ENCODE measurements around the gene ZFYVE28.

ZFYVE28 gene

DNA sequence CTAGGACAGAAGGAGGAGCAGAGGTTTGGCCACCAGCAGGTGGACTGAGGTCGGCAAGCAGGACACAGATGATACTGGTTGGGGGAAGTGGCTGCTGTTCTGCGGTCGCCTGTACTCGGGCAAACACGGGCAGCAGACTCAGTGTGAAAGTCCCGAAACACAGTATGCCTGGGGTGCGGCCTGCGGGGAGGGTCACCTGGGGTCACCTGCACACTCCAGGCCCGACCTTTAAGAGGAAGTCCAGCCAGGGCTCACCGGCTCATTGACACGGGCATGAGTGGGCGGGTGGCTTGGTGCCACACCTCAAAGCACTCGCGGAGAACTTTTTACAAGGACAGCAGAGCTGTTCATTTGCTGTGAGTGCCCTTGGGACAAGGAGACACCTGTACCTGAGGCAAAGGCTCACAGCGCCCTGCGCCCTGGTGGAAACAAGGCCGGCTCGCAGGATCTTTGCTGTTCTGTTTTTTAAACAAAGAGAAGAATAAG is 85.0 kb downstream of the ZFYVE28 start:
- no peak for DNase-seq (ENCODE audit: low read depth in 2 of 2)

DNA sequence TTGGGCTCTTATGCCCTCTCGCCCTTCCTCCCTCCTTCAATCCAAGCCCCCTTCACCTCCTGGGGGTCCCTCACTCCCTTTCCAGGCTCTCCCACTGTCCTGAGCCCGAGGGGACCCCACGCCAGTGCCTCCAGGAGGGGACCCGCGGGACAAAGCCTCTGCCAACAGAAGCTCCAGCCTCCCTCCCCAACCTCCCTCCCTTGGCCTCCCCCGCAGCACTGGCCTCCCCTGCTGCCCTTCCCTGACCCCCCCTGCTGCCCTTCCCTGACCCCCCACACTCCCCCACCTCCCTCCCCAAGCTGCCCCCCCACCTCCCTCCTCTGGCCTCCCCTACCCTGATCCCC is 85.5 kb downstream of the ZFYVE28 start:
- no peak for DNase-seq (ENCODE audit: low read depth in 2 of 2)

DNA sequence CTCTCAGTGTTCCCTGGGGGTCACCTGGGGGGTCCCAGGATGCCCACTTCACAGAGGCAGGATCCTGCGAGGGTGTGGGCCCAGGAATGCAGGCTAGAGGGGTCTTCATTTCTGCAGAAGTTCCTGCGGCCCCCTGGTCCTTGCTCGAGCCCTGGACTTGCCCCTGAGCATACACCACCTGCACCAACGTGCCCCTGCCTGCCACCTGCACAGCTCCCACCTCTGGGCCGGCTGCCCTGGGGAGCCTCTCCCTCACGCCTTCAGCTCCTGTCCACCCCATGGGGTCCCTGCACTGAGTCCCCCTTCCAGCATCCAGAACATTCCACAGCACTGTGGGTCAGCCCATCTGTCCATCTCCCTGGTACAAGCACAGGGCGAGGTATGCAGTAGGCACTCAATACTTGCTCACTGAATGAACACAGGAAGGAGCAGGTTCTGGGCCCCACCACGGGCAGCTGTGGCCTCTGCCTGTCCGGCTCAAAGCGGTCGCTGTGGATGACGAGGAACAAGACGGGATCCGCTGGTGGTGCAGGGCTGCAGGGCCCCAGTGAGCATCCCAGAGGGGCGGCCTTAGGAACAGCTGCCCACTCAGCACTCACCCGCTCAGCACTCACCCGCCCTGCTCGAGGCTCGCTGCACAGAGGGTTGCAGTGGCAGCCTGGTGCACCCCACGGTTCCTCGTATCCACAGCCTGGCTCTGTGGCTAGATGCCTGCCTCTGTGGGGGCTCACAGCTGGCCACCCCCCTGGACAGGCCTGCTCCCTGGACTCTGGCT is 86.1 kb downstream of the ZFYVE28 start:
- DNase-seq (ENCODE audit: low read depth in 2 of 2), result no peak

DNA sequence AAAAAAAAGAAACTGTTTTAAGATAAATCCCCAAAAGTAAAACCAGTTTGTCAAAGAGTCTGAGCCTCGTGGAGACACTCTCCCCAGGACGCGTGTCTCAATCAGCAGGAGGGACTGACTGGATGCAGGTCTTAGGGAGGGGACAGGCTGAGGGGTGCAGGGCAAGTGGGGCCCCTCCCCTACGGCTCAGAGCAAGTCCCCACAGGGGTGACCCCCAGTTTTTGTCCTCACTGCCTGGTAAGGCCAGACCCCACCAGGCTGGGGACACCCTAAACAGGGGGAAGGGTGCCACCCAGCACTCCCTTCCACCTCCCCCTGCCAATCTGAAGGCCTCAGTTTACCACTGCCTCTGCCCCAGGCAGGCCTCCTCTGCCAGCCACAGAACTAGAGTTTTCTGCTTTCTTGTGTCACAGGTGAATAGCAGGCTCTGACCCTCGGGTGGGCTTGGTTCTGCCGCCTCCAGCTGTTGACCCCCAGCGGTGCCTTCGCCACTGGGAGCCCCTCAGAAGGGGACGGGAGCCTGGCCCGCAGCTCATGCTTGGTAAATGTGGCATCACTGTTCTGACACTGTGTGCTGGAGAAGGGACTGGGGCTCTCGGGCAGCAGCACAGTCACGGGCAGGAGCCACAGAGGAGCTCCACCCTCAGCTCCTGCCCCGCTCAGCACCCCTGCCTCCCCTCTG is 86.8 kb downstream of the ZFYVE28 start:
- no peak for DNase-seq (ENCODE audit: low read depth in 2 of 2)

DNA sequence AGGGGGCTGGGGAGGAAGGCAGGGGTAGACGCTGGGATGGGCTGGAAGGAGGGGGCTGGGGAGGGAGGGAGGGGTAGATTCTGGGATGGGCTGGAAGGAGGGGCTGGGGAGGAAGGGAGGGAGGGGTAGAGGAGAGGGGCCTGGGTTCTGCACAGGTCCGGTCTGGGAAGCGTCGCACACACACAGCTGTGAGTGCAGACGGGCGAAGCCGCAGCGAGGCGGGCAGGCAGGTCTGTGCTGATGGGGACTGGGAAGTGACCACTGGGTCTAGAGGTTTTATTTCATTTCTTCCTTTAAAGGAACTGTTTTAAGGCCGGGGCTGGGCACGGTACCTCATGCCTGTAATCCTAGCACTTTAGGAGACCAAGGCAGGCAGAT is 87.4 kb downstream of the ZFYVE28 start:
- no peak for DNase-seq (ENCODE audit: low read depth in 2 of 2)

DNA sequence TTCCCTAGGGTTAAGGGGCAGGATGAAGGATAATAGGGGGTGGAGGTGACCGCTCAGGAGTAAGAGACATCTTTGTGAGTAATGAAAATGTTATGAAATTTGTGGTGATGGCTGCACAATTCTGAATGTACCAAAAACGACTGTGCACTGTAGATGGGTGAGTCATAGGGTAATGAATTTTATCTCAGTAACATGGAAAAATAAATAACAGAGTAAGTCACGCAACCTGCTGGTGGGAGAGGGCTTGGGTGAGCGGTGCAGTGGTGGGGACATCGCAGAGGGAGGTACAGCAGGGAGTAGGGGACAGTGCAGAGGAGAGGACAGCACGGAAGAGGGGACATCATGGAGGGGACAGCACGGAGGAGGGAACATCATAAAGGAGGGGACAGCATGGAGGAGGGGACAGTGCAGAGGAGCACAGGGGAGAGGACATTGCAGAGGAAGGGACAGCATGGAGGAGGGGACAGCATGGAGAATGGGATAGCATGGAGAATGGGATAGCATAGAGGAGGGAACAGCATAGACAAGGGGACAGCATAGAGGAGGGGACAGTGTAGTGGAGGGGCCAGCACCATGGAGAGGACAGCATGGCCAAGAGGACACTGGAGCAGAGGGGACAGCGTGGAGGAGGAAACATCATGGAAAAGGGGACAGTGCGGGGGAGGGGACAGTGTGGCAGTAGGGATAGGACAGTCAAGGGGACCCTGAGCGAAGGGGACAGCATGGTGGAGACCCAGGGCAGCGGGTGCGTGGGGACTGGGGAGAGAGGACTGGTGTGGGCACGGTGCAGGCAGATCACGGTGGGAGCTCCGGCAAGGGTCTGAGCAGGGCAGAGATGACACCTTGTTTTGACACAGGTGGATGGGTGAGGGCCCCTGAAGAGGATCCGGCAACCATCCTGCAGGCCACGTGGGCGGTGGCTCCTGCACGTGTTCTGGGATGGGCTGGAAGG is 88.1 kb downstream of the ZFYVE28 start:
- peak; percentile 76 to 77 for DNase-seq (ENCODE audit: low read depth in 2 of 2)

DNA sequence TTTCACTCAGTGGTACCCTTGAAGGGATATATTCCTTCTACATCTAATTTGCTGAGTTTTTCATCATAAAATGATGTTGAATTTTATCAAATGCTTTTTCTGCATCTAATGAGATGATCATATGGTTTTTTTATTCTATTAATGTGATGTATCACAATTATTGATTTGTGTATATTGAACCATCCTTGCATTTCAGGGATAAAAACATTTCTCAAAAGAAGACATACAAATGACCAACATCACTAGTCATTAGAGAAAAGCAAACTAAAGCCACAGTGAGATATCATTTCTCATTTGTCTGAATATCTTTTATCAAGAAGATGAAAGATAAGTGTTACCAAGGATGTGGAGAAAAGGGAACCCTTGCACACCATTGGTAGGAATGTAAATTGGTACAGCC is 90.9 kb downstream of the ZFYVE28 start:
- no peak for DNase-seq (ENCODE audit: low read depth in 2 of 2)

DNA sequence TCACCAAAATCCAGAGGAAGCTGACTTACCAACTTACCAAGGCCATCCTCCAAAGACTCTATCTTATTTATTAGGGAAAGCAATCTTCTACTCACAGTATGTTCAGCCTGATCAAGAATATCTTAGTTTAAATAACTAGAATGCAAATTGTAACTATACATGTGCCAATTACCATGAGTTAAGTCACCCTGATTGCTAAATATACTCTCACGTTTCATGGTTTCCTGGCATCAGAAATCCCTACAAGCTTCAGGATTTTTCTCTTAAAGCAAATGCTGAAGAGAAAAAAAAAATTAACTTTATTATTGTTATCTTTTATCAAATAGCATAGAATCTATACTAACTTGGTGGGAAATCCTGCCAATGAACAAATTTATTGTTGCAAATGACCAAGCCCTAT is 93.6 kb downstream of the ZFYVE28 start:
- no peak for DNase-seq (ENCODE audit: low read depth in 2 of 2)

DNA sequence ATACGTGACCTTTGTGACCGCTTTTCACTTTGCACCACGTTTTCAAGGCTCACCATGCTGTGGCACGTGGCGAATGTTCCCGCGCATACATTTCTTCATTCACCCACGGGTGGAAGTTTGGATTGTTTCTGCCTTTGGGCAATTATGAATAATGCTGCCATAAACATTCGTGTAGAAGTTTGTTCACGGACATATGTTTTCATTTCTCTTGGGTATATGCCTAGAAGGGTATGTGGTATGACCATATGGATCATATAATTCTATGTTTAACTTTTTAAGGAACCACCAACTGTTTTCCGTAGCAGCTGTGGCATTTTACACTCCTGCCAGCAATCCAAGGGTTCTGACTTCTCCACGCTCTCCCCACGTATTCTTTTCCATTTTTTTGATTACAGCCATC is 95.6 kb downstream of the ZFYVE28 start:
- no peak for DNase-seq (ENCODE audit: low read depth in 2 of 2)

DNA sequence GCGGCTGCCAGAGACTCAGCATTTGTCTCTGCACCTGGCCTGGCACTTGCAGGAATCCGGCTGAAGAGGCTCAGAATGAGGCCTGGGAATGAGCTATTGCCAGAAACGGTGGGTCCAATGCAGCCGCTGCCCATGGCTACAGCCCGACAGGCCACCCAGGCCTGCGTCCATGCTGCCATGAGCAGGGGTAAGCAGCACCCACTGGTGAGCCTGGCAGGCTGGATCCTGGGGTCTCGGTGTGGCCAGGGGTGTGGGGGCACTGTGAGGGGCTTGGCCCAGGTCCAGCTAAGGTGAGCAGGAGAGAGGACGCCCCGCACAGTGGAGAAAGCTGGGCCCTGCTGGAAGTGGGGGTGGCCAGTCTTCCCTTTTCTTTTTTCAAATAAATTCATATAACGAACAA is 96.2 kb downstream of the ZFYVE28 start:
- DNase-seq (ENCODE audit: low read depth in 2 of 2), result no peak

DNA sequence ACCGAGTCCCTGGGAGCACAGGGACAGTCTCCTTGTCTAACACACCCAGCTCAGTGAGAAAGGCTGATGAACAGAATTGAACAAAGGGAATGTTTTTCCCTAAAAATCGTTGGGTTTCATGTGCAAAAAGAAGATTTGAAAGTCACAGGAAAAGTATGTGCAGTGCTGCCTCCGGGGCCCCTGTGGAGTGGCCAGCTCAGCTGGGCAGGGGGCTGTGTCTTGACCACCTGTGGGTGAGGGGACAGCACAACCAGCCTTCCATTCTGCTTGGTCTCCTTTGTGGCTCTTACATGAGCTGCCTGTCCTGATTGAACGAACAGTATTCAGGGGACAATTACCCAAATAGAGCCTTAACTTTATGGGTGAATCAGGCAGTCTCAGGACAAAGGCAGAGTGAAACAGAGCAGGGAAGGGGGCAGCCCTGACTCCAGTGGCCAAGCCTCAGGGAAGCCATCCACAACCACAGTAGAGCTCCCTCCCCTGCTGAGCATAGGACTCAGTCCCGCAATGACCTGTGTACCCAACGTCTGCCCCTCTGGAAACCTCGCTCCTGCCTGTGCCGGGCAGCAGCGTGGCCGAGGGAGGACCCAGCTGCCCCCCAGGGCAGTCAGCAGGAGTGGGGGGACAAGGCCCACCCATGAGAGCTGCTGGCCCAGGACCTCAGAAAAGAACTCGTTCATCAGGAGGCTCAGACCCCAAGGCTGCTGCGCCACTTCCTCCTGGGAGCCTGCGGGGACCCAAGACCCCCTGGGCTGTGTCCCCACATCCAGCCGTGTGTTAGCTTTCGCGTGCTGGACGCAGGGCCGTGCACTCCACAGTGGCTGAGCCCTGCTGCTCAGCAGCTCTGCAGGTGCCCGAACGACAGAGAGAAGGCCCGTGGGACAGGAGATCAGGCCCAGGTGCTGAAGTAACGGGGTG is 96.9 kb downstream of the ZFYVE28 start:
- DNase-seq (ENCODE audit: low read depth in 2 of 2), result no peak

DNA sequence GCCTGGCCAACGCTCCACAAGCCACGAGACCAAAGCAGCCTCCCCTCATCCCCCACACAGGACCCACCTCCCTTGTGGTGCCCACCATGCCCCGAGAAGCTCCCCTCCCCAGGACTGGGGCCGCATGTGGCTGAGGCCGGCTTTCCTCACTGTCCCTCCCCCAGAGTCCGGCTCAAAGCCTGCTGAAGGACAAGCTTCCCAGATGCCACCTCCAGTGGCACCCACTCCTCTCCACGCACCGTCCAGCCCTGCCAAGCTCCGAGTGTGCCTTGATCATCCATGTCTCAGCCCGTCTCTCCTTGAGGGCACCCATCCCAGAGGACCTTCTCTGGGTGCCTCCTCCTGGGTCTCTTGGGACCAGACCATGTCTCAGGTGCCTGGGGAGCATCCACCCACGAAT is 97.7 kb downstream of the ZFYVE28 start:
- no peak for DNase-seq (ENCODE audit: low read depth in 2 of 2)

DNA sequence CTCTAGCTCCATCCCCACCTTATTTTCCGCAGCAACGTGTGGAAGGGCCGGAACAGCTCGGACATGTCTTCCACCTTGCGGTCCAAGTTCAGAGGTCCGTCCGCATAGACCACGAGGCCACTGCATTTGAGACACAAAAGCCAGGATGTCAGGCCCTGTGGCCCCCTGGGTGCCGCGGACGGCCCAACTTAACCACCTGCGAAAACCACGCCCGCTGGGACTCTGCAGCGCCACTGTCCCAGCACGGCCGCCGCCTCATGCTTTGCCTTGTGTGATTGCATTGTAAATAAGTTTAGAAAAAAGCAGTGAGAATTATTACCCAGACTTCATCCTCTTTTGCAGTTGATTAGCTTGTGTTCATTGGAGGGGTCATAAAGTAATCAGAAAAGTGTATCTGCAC is 98.3 kb downstream of the ZFYVE28 start:
- no peak for DNase-seq (ENCODE audit: low read depth in 2 of 2)

DNA sequence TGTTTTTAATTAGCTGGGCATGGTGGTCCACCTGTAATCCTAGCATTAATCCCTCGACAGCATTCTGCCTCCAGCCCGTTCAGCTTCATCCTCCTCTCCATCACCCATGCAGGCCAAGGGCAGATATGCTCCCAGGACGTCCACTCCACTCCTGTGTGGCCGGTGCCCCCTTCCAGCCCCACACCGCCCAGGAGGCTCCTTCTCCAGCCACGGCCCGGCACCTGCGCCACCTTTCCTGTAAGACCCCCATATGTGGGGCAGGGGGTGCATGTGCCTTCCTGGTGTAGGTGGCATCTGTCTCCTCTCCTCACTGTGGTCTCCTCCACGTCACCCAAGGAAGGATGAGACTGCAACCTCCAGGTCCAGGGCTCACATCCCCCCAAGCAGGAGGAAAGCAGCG is 99.6 kb downstream of the ZFYVE28 start:
- DNase-seq (ENCODE audit: low read depth in 2 of 2), result no peak

DNA sequence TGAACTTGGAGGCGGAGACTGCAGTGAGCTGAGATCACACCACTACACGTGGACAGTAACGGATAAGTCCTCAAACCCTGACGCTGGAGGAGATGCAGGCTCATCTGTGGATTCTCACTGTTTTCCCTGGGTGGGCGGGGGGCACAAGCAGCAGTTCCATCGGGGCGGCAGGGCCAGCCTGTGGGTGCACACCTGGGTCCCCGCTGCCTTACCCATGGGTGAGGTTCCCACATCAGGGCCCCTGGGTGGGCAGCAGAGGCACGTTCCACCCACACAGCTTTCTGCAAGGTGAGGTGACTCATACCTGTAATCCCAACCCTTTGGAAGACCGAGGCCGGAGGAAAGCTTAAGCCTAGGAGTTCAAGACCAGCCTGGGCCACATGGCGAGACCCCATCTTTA is 100.0 kb downstream of the ZFYVE28 start:
- no peak for DNase-seq (ENCODE audit: low read depth in 2 of 2)

DNA sequence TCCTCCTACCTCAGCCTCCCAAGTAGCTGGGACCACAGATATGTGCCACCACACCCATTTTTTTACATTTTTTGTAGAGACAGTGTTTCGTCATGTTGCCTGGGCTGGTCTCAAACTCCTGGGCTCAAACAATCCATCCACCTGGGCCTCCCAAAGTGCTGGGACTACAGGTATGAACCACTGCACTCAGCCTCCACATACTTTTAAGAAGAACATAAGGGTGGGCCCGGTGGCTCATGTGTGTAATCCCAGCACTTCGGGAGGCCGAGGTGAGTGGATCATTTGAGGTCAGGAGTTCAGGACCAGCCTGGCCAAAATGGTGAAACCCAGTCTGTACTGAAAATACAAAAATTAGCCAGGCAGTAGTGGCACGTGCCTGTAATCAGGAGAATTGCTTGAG is 105.1 kb downstream of the ZFYVE28 start:
- no peak for DNase-seq (ENCODE audit: low read depth in 2 of 2)

DNA sequence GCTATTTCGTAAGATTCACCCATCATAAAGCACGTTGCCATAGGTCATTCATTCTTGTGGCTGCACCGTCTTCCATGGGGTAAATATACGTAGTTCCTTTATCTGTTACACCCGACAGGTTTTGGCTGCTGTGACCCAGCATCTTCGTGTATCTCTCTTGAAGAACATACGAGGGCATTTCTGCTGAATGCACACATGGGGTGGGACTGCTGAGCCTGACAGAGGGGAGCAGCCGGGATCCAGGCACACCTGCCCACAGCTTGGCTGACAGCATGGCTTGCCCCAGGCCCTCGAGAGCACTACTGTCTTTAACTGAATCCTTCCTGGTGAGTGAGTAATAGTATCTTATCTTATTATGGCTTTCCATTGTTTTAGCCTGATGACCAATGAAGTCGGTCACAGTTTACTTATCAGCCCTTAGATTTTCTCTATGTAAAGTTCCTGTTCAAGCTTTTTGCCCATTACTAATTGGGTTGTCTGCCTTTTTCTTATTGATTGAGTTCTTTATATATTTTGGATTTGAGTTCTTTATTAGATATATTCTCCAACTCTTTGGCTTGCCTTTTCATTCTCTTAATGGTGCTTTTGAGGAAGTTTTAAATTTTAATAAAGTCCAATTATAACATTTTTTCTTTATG is 111.6 kb downstream of the ZFYVE28 start:
- no peak for DNase-seq (ENCODE audit: low read depth in 2 of 2)

DNA sequence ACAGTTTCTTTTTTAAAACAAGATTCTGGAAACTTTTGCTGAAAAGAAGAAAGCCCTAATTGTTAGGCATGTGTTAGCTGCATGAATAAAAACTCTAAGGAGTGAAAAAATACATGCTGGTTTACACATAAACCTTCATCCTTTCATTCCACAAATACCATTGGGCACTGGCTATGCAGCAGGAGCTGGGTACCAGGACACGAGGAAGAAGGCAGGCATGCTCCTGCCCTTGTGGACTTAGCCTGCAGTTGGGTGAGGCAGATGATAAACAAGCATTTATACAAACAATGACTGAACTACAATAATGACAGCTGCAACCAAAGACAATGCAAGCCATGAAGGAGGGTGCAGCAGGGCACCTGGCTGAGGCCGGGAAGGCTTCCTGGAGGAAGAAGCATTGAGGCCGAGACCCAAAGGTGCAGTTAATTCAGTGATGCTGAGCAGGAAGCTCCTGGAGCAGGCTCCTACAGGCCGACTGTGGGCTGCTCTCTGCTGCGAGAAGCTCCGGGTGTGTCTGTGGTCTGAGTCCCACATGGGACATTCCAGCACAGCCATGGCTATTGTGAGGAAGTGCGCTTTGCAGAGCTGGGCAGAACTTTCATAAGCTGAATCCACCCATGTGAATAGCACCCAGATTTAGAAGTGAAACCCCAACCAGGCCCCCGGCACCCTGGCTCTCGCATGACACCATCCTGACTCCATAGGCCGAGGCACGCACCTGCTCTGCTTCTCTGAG is 112.5 kb downstream of the ZFYVE28 start:
- no peak for DNase-seq (ENCODE audit: low read depth in 2 of 2)

DNA sequence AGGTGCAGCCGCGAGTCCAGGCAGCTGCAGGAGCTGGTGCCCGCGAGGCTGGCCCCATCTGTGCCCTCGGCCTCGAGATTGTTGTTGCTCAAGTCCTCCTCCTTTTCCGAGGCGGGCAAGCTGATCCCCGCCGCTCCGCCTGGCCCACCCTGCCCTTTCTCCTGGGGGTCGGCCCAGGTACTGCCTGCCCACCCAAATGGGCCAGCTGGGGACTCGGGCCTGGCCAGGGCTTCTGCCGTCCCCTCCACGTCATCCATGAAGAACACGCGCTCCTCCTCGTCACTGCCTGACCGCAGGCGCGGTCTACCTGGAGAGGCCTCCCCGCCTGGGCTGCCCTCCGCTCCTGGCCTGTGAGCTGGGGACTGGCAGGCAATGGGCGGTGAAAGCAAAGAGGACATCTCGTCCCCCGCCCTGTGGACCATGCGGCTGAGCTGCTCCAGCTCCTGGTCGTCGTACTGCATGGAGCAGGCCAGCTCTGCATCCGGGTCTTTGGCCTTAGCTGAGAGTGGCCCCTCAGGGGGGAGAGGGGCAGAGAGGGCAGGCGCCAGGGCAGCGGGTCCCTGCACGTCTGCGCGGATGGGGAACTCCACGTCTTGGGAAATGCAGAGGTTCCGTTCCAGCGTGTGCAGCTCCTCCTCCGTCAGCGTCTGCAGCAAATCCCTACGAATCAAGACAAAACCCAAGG is 113.4 kb downstream of the ZFYVE28 start:
- no peak for DNase-seq (ENCODE audit: low read depth in 2 of 2)

Measured in fibroblast of skin of left biceps (primary cell).